Skeletal muscle tissue (tissue), 4 donors: ENCODE results near the gene SLC48A1. TPM values are rescaled to one million over a fixed set of nuclear protein-coding genes. Genes with fewer than 3 reads are reported as not detected.
A peak's percentile ranks its signal among the peaks of the same experiment; 100 is the strongest.

ENCODE experiments used
- H3K27ac ChIP-seq: one replicate; pipeline ENCODE4 v1.7.0; 2013; ENCODE audit warnings: mild to moderate bottlenecking, low read depth, low read length, inconsistent platforms
- H3K27me3 ChIP-seq, 3 donors: one replicate each; pipeline ENCODE4 v1.7.0; 2013; ENCODE audit warnings: low read length in 3 of 3; ENCODE audit not compliant: control insufficient read depth in 3 of 3, insufficient read depth in 3 of 3
- H3K36me3 ChIP-seq, 3 donors: one replicate each; pipeline ENCODE4 v1.7.0; 2013; ENCODE audit warnings: low read length in 3 of 3; ENCODE audit not compliant: control insufficient read depth in 3 of 3, insufficient read depth in 3 of 3
- H3K4me1 ChIP-seq, 3 donors: one replicate each; pipeline ENCODE4 v1.7.0; 2013; ENCODE audit warnings: low read length in 3 of 3, mild to moderate bottlenecking in 3 of 3; ENCODE audit not compliant: control insufficient read depth in 3 of 3, insufficient read depth in 3 of 3
- H3K4me3 ChIP-seq, 3 donors: one replicate each; pipeline ENCODE4 v1.7.0; 2013; ENCODE audit warnings: low read length in 3 of 3
- H3K9ac ChIP-seq, 3 donors: one replicate each; pipeline ENCODE4 v1.7.0; 2013; ENCODE audit warnings: low read length in 3 of 3, mild to moderate bottlenecking in 3 of 3, moderate library complexity in 2 of 3, low read depth in 1 of 3
- H3K9me3 ChIP-seq, 3 donors: one replicate each; pipeline ENCODE4 v1.7.0; 2013; ENCODE audit warnings: low read length in 3 of 3; ENCODE audit not compliant: control insufficient read depth in 3 of 3
- total RNA-seq: library from RNA; depleted of rRNA; stranded (reverse); fragments of >200 nt; gene quantifications from one replicate; pipeline ENCODE4 v1.2.3, GENCODE V29; 2014
- donor health status: Osteomylitis.

The SLC48A1 gene
- total RNA-seq, 1 donor from 2014 or later = 7.8 TPM

- Histone ChIP-seq H3K9me3 (no peaks in the 10 kb centered on the region), H3K4me3 (no peak overlapping the region), H3K27me3 (peaks cover 3 to 15% (median 6%) of the 10 kb centered on the region in 3 donors), H3K27ac (no peak overlapping the region), H3K9ac (peak overlapping the region in 1 of 3 donors; percentile 16), H3K36me3 (no peaks in the 10 kb centered on the region), H3K4me1 (peaks cover 16 to 28% (median 25%) of the 10 kb centered on the region in 3 donors)
Measured at GRCh38 chr12:47743311-47743860, 29.7 kb upstream of the SLC48A1 start.

DNA sequence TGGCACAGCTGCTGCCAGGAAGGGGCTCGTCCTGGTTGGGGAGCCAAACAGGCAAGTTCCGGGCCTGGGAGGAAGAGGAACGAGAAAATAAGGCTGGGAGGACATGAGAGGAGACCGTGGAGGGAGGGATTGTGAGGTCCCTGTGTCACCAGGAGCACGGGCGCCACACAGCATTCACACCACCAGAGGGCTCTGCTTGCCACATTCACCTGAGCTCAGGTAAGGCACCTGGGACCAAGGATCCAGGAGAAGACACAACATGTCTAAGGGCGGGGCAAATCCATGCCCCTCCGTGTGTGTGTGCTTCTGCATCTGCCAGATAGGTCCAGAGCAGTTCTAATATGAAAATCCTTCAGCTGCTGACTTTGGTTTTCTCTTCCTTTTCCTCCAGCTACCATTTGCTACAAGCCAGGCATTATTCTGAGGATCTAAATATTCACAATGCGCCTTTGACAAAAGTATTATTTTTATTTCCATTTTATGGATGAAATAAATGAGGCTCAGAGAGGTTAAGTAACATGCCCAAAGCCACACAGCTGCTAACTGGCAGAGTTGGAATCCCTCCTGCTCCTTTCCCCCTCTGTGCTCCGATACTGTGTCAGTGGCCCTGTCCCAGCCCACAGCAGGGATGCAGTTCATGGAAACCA, 28.9 kb upstream of the SLC48A1 start:
- H3K4me3 ChIP-seq = no peak overlapping the region
- H3K27ac ChIP-seq = no peak overlapping the region
- peak overlapping the region in 1 of 3 donors; percentile 16 for H3K9ac ChIP-seq
- peaks cover 3 to 15% (median 6%) of the 10 kb centered on the region in 3 donors for H3K27me3 ChIP-seq
- H3K4me1 ChIP-seq = peaks cover 16 to 26% (median 24%) of the 10 kb centered on the region in 3 donors
- H3K36me3 ChIP-seq = peaks cover 0 to 4% (median 0%) of the 10 kb centered on the region in 3 donors
- H3K9me3 ChIP-seq = no peaks in the 10 kb centered on the region

DNA sequence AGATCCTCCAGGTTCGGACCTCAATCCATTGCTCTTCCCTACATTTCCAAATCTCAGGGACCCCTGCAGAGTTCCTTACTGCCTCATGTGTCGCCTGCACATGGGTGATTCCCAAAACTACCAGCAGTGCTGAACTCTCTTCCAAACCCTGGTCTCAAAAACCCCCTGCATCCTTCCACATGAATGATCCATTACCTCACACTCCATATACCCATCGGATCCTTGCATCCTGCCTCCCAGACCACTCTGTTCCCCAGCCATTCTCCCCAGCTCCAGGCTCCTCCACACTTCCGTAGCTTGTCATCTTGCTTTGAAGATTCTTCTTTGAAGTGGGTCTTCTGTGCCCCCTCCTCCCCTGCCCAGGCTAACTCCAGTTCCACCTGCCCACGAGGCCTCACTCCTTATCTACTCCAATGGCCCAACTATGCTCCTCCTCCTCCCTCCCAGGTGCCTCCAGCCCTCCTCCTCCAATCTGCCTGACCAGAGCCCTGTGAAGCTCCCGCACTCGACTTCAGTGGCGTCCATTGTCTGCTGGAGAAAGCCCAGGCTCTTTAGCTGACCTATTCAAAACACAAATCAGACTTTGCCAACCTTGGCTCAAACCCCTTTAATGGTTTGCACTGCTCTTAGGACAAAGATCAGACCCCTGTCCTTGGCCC, 28.1 kb upstream of the SLC48A1 start:
- Histone ChIP-seq H3K27me3 (peaks cover 3 to 15% (median 6%) of the 10 kb centered on the region in 3 donors), H3K4me1 (peaks cover 11 to 18% (median 16%) of the 10 kb centered on the region in 3 donors), H3K4me3 (no peak overlapping the region), H3K36me3 (peaks cover 0 to 4% (median 0%) of the 10 kb centered on the region in 3 donors), H3K9ac (no peak overlapping the region), H3K9me3 (no peaks in the 10 kb centered on the region), H3K27ac (no peak overlapping the region)

DNA sequence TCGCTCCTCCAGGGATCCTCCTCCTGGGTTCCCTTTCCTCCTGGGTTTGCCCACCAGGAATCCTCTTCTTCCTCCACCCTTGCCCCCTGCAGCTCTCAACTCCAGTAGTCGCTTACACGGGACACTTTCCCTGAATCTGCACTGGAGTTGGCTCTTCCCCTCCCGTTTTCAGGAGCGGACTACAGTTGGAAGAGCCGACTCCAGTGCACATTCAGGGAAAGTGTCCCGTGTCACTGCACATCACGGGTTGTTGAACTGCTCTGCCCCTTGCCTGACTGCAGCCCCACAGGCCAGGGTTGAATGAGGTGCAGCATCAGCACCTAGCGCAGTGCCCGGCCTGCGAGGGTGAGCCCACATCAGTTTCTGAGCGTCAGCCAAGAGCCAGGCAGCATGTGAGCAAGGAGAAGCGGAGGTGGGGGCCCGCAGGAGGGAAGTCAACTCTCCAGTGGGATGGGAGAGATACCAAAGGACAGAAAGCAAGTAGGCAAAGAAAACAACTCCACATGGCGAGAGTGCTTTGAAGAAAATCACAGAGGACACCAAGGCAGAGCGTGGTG, 27.5 kb upstream of the SLC48A1 start:
- Histone ChIP-seq H3K27ac (no peak overlapping the region), H3K4me1 (peaks cover 5 to 14% (median 10%) of the 10 kb centered on the region in 3 donors), H3K27me3 (peaks cover 3 to 15% (median 6%) of the 10 kb centered on the region in 3 donors), H3K4me3 (no peak overlapping the region), H3K9ac (no peak overlapping the region), H3K36me3 (peaks cover 0 to 4% (median 0%) of the 10 kb centered on the region in 3 donors), H3K9me3 (no peaks in the 10 kb centered on the region)

DNA sequence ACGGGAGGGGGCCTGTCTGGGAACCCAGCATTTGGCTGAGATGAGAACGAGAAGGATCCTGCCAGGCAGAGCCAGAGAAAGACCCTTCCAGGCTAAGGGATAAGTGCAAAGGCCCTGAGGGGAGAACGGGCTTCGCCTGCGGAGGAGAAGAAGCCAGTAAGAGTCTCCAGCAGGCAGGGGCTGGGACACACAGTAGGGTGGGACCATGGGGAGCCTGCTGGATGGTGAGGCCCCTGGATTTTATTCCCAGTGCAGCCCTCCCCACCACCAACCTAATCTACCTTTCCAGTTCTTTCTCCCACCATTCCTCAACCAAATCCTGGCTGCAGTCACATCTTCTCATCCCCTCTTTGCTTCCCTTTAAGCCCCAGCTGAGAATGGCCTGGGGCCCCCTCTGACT, 27.0 kb upstream of the SLC48A1 start:
- Histone ChIP-seq H3K27me3 (peaks cover 3 to 15% (median 6%) of the 10 kb centered on the region in 3 donors), H3K4me1 (peaks cover 2 to 10% (median 5%) of the 10 kb centered on the region in 3 donors), H3K9me3 (no peaks in the 10 kb centered on the region), H3K36me3 (peaks cover 0 to 4% (median 0%) of the 10 kb centered on the region in 3 donors), H3K4me3 (no peak overlapping the region), H3K9ac (no peak overlapping the region), H3K27ac (no peak overlapping the region)

DNA sequence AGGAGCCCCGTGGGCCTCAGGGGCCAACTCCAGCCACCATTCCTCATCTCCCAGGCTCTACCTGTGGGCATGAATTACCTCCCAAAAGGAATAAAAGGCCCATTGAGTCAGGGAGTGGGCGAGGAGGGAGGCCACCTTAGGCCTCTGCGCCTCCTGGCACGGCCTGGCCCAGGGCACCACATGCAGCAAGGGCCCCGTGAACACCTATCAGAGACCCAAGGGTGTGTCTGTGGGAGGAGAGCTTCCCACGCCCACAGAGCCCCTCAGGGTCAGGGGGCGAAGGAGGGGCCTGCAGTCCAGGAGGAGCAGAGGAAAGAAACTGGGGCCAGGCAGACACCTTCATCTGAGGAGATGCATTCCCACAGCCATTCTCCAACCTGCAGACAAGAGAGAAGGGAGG, 26.5 kb upstream of the SLC48A1 start:
- H3K36me3 ChIP-seq = peaks cover 0 to 4% (median 0%) of the 10 kb centered on the region in 3 donors
- H3K27ac ChIP-seq = no peak overlapping the region
- H3K4me3 ChIP-seq = no peak overlapping the region

GRCh38 chr12:47747126-47747525, 25.9 kb upstream of the SLC48A1 start:
- Histone ChIP-seq H3K4me1 (peaks cover 1 to 15% (median 6%) of the 10 kb centered on the region in 3 donors), H3K27ac (no peak overlapping the region), H3K9me3 (no peaks in the 10 kb centered on the region), H3K36me3 (peaks cover 0 to 4% (median 2%) of the 10 kb centered on the region in 3 donors), H3K27me3 (peaks cover 3 to 15% (median 6%) of the 10 kb centered on the region in 3 donors), H3K4me3 (no peak overlapping the region), H3K9ac (no peak overlapping the region)

More for the DNA sequence above, 26.5 kb upstream of the SLC48A1 start:
- no peak overlapping the region for H3K9ac ChIP-seq
- H3K4me1 ChIP-seq = peaks cover 0 to 11% (median under 1%) of the 10 kb centered on the region in 3 donors
- H3K27me3 ChIP-seq = peaks cover 3 to 15% (median 6%) of the 10 kb centered on the region in 3 donors
- no peaks in the 10 kb centered on the region for H3K9me3 ChIP-seq

- Histone ChIP-seq H3K4me1 (peaks cover 8 to 17% (median 13%) of the 10 kb centered on the region in 3 donors), H3K9ac (no peak overlapping the region)
Measured at GRCh38 chr12:47747596-47748506, 25.2 kb upstream of the SLC48A1 start.

GRCh38 chr12:47748507-47748828, 24.6 kb upstream of the SLC48A1 start:
- Histone ChIP-seq H3K36me3 (peaks cover 0 to 4% (median 2%) of the 10 kb centered on the region in 3 donors), H3K4me3 (no peak overlapping the region)

More at GRCh38 chr12:47747596-47748506, 25.2 kb upstream of the SLC48A1 start:
- peaks cover 0 to 4% (median 2%) of the 10 kb centered on the region in 3 donors for H3K36me3 ChIP-seq
- no peak overlapping the region for H3K4me3 ChIP-seq
- peaks cover 3 to 12% (median 6%) of the 10 kb centered on the region in 3 donors for H3K27me3 ChIP-seq
- H3K27ac ChIP-seq = no peak overlapping the region
- no peaks in the 10 kb centered on the region for H3K9me3 ChIP-seq

More at GRCh38 chr12:47748507-47748828, 24.6 kb upstream of the SLC48A1 start:
- H3K27me3 ChIP-seq = peaks cover 3 to 10% (median 6%) of the 10 kb centered on the region in 3 donors
- H3K9ac ChIP-seq = no peak overlapping the region
- H3K27ac ChIP-seq = no peak overlapping the region
- H3K4me1 ChIP-seq = peaks cover 15 to 23% (median 19%) of the 10 kb centered on the region in 3 donors
- no peaks in the 10 kb centered on the region for H3K9me3 ChIP-seq
